ENCODE results near the gene MYO15A. TPM values are rescaled to one million over a fixed set of nuclear protein-coding genes. Genes with fewer than 3 reads are reported as not detected.

The MYO15A gene
- total and polyA plus RNA-seq, 5 experiments from 2014 or later: 0.13 to 2.0 (median 0.46) TPM

DNA sequence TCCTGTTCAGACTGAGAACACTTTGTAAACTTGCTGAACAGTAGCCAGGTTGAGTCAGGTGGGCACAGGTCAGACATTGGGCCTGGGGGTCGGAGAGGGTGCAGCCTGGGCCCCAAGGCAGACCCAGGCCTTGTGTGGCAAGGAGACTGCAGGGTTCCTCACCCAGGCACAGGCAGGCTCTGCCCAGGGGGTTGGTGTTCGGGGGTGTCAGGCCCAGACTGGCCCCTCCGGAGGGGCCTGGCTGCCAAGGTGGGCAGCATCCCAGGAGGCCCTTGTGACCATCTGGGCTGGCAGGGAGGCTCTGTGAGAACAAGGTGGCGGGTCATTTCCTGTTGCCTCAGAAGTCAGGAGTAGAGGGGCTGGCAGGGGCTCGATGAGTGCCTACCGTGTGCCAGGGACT, 585 bp upstream of the MYO15A start:
- no peaks in the 10 kb centered on the region for H3K9me3 Mint-ChIP-seq
- peak overlapping the region in 4 of 10 donors; percentile 29 to 60 (median 56) for H3K27ac Mint-ChIP-seq
- H3K4me1 Mint-ChIP-seq: peaks cover 0 to 5% (median 2%) of the 10 kb centered on the region in 4 donors
- H3K36me3 Mint-ChIP-seq: peaks cover 0 to 11% (median 0%) of the 10 kb centered on the region in 3 donors
- POLR2A ChIA-PET: no interaction called here
- no peaks in the 10 kb centered on the region for H3K27me3 Mint-ChIP-seq
- DNase-seq (no peak), ATAC-seq (no peak)
- H3K4me3 Mint-ChIP-seq: no peak overlapping the region

DNA sequence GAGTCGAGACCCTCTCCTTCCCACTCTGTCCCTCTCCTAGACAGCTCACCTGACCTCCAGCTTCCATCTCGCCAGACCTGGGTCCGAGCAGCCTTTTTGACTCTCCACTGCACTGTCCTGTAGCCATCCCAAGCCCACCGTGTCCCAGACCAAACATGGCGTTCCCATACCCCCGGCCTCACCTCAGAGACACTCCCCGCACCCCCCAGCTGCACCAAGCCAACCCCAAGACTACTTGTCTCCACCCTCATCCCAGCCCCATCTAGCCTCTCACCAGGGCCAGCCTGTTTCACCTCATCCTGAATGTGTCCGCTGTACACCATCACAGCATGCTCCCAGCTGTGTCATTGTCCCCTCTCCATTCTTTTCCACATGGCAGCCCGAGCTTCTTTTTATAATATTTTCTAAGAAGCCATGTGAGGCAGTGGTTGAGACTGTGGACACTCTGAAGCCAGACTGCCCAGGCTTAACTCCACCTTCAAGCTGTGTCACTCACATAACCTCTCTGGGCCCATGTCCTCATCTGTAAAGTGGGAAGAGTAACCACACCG, 1.5 kb downstream of the MYO15A start:
- Mint-ChIP-seq H3K27me3 (no peaks in the 10 kb centered on the region), H3K36me3 (peaks cover 0 to 9% (median 0%) of the 10 kb centered on the region in 3 donors), H3K9me3 (no peaks in the 10 kb centered on the region), H3K4me3 (no peak overlapping the region), H3K27ac (peak overlapping the region in 7 of 10 donors; percentile 16 to 53 (median 34)), H3K4me1 (peaks cover 0 to 1% (median 0%) of the 10 kb centered on the region in 4 donors)
- no peak for ATAC-seq
- POLR2A ChIA-PET: no interaction called here
- DNase-seq: no peak

DNA sequence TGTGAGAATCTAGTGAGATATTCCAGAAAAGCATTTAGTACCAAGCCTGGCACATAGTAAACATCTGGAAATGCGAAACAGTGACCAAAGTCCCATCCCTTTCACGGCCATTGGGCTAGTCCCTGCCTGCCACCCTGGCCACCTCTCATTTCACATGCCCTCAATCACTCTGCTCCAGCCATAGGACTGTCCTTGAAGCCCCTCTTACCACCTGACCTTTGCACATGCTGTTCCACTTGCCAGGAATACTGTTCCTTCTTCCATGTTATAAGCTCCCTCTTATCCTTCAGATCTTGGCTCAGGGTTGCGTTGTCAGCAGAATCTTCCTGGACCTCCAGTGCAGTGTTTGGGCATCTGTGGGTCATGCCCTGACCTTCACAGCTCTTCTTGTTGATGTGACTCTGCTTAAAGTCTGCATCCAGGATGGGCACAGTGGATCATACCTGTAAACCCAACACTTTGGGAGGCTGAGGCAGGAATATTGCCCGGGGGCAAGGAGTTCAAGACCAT, 2.1 kb downstream of the MYO15A start:
- H3K4me1 Mint-ChIP-seq: peaks cover 0 to 1% (median under 1%) of the 10 kb centered on the region in 4 donors
- POLR2A ChIA-PET: no interaction called here
- peaks cover 0 to 9% (median 0%) of the 10 kb centered on the region in 3 donors for H3K36me3 Mint-ChIP-seq
- ATAC-seq (no peak), DNase-seq (no peak)
- H3K4me3 Mint-ChIP-seq: no peak overlapping the region
- H3K27ac Mint-ChIP-seq: peak overlapping the region in 4 of 10 donors; percentile 39 to 80 (median 60)
- no peaks in the 10 kb centered on the region for H3K27me3 Mint-ChIP-seq
- no peaks in the 10 kb centered on the region for H3K9me3 Mint-ChIP-seq

DNA sequence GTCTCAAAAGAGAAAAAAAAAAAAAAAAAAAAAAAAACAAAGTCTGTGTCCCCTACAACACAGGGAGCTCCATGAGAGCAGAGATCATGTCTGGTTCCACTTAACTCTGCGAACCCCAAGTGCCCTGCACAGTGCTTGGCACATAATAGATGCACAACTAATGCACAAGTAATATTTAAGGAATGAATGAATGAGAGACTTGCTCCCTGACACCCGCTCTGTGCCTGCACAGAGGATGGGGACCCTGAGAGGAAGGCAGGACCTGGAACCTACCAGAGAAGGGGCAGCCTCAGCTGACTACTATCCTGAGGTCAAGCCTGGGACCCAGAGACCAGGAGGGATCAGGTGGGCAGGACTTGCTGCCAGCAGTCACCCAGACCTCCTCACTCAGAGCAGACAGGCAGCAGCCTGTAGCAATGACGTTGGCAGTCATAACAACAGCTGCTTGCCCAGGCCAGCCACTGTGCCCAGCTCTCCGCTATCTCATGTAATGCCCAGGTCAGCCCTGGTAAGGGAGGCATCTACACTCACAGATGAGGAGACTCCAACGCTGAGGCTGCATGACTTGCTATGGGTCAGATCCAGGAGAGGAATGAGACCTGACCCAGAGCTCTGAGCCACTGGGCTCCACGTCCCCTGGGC, 2.9 kb downstream of the MYO15A start:
- POLR2A ChIA-PET: no interaction called here
- Mint-ChIP-seq H3K4me3 (no peak overlapping the region), H3K9me3 (no peaks in the 10 kb centered on the region), H3K27ac (peak overlapping the region in 1 of 10 donors; percentile 60), H3K4me1 (peaks cover 0 to 2% (median under 1%) of the 10 kb centered on the region in 4 donors), H3K36me3 (peaks cover 0 to 8% (median 0%) of the 10 kb centered on the region in 3 donors), H3K27me3 (no peaks in the 10 kb centered on the region)
- no peak for ATAC-seq
- no peak for DNase-seq

DNA sequence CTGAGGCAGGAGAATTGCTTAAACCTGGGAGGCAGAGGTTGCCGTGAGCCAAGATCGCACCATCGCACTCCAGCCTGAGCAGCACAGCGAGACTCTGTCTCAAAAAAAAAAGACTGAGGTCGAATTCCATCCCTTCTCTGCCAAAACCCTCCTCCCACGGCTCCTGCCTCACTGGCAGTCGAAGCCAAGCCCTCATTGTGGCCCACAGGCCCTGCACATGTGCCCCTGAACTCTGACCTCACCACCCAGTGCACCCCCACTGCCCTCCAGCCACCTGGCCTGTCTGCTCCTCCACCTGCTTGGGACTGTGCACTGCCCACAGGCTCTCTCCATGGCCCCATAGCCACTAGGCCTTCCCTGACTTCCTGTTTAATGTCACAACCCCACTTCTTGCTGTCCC, 7.0 kb downstream of the MYO15A start:
- POLR2A ChIA-PET: no interaction called here
- Mint-ChIP-seq H3K36me3 (no peaks in the 10 kb centered on the region), H3K27me3 (no peaks in the 10 kb centered on the region), H3K27ac (no peak overlapping the region), H3K9me3 (peaks cover 0 to 3% (median 0%) of the 10 kb centered on the region in 9 donors), H3K4me1 (peaks cover 0 to 2% (median 0%) of the 10 kb centered on the region in 4 donors), H3K4me3 (no peak overlapping the region)
- DNase-seq (no peak), ATAC-seq (no peak)

DNA sequence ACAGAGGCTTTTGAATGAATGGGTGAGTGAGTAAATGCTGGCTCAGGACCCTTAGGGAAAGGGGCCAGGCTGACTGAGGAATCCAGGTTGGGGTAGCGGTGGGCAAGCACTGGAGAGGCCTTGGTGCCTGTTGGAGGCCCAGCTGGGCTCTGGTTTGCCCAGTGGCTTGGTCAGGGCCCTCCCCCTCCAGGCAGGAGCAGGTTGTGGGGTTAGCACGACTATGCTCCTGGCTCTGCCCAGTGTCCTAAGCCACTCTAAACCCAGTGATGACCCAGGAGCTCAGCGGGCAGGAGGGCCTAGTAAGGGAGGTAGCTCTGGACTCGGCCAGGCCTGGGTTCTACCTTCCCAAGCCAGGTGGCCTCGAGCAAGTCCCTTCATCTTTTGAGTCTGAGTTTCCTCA, 7.5 kb downstream of the MYO15A start:
- Mint-ChIP-seq H3K4me3 (no peak overlapping the region), H3K36me3 (no peaks in the 10 kb centered on the region), H3K9me3 (peaks cover 0 to 3% (median 0%) of the 10 kb centered on the region in 9 donors), H3K4me1 (peaks cover 0 to 2% (median 0%) of the 10 kb centered on the region in 4 donors), H3K27me3 (no peaks in the 10 kb centered on the region), H3K27ac (no peak overlapping the region)
- DNase-seq (no peak), ATAC-seq (no peak)
- POLR2A ChIA-PET: no interaction called here

DNA sequence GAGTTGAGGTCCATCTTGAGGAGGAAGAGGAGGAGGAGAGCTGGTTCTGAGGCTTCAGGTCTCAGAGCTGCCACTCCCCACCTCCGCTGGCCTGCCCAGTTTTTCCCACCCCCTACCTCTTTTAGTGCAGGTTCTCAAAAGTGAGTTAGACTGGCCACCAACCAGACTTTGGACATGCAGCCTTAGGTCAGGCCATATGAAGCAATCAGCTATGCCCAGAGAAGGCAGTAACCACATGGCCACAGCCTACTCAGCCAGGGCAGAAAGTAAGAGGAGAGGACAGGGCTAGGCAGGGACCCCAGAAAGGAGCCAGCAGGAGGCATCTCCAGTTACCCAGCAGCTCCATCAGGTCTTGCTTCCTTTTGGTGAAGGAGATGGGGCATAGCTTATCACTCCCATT, 9.0 kb downstream of the MYO15A start:
- Mint-ChIP-seq H3K27ac (no peak overlapping the region), H3K4me3 (no peak overlapping the region), H3K36me3 (no peaks in the 10 kb centered on the region), H3K4me1 (peaks cover 0 to 2% (median 0%) of the 10 kb centered on the region in 4 donors), H3K9me3 (peaks cover 0 to 3% (median 0%) of the 10 kb centered on the region in 9 donors), H3K27me3 (no peaks in the 10 kb centered on the region)
- no peak for ATAC-seq
- POLR2A ChIA-PET: interaction anchor here (0.9 kb wide), 1 partner anchor 14 kb away, joined by 3 read pairs; no protein-coding TSS in a partner anchor
- DNase-seq: no peak

DNA sequence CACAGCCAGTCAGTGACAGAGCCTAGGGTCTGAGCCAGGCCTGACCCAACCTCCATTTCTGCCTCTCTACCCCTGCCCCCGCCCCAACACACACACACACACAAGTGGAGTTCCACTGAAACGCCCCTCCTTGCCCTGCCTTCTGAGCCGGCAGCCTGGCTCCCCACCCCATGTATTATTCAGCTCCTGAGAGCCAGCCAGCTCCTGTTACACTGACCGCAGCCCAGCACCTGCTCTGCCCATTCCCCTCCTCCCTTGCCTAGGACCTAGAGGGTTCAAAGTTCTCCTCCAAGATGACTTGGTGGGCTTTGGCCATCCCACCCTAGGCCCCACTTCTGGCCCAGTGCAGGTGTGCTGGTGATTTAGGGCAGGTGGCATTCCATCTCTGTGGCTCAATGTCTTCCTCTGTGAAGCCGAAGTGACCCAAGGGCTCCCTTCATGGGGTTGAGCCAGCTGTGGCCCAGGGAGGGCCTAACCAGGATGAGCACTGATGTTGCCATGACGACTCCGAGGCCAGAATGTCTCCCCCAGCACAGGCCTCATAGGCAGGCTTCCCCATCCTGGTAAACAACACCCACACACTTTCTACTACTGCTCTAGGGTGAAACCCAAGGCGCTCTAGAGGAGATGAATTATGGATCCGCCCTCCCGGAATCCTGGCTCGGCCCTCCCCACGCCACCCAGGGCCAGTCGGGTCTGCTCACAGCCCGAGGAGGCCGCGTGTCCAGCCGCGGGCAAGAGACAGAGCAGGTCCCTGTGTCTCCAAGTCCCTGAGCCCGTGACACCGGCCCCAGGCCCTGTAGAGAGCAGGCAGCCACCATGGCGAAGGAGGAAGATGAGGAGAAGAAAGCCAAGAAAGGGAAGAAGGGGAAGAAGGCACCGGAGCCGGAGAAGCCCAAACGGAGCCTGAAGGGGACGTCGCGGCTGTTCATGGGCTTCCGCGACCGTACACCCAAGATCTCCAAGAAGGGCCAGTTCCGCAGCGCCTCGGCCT, 9.7 kb downstream of the MYO15A start:
- H3K4me1 Mint-ChIP-seq: peaks cover 0 to 2% (median 0%) of the 10 kb centered on the region in 4 donors
- ATAC-seq: no peak
- H3K9me3 Mint-ChIP-seq: peaks cover 0 to 3% (median 0%) of the 10 kb centered on the region in 9 donors
- no peak overlapping the region for H3K4me3 Mint-ChIP-seq
- H3K27me3 Mint-ChIP-seq: no peaks in the 10 kb centered on the region
- no peak for DNase-seq
- H3K27ac Mint-ChIP-seq: no peak overlapping the region
- H3K36me3 Mint-ChIP-seq: no peaks in the 10 kb centered on the region
- POLR2A ChIA-PET: interaction anchor here (0.9 kb wide), 1 partner anchor 14 kb away, joined by 3 read pairs; no protein-coding TSS in a partner anchor

DNA sequence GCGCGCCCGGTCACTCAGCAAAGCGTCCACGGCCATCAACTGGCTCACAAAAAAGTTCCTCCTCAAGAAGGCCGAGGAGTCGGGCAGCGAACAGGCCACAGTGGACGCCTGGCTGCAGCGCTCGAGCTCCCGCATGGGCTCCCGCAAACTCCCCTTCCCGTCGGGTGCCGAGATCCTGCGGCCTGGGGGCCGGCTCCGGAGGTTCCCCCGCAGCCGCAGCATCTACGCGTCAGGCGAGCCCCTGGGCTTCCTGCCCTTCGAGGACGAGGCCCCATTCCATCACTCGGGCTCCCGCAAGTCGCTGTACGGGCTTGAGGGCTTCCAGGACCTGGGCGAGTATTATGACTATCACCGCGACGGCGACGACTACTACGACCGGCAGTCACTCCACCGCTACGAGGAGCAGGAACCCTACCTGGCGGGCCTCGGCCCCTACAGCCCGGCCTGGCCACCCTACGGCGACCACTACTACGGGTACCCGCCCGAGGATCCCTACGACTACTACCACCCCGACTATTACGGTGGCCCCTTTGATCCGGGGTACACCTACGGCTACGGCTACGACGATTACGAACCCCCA, 10.7 kb downstream of the MYO15A start:
- POLR2A ChIA-PET: no interaction called here
- Mint-ChIP-seq H3K36me3 (no peaks in the 10 kb centered on the region), H3K9me3 (peaks cover 0 to 3% (median 0%) of the 10 kb centered on the region in 9 donors), H3K4me1 (peaks cover 0 to 2% (median 0%) of the 10 kb centered on the region in 4 donors), H3K27me3 (no peaks in the 10 kb centered on the region), H3K27ac (no peak overlapping the region), H3K4me3 (no peak overlapping the region)
- DNase-seq (no peak), ATAC-seq (no peak)

DNA sequence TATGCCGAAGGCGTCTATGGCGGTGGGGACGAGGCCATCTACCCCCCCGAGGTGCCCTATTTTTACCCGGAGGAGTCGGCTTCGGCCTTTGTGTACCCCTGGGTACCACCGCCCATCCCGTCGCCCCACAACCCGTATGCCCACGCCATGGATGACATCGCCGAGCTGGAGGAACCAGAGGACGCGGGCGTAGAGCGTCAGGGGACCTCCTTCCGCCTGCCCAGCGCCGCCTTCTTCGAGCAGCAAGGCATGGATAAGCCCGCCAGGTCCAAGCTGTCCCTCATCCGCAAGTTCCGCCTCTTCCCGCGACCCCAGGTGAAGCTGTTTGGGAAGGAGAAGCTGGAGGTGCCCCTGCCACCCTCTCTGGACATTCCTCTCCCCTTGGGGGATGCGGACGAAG, 11.4 kb downstream of the MYO15A start:
- H3K27me3 Mint-ChIP-seq: no peaks in the 10 kb centered on the region
- H3K27ac Mint-ChIP-seq: no peak overlapping the region
- ATAC-seq: no peak
- no peak overlapping the region for H3K4me3 Mint-ChIP-seq
- POLR2A ChIA-PET: no interaction called here
- H3K36me3 Mint-ChIP-seq: no peaks in the 10 kb centered on the region
- H3K9me3 Mint-ChIP-seq: peaks cover 0 to 3% (median 0%) of the 10 kb centered on the region in 9 donors
- no peak for DNase-seq
- peaks cover 0 to 2% (median 0%) of the 10 kb centered on the region in 4 donors for H3K4me1 Mint-ChIP-seq

DNA sequence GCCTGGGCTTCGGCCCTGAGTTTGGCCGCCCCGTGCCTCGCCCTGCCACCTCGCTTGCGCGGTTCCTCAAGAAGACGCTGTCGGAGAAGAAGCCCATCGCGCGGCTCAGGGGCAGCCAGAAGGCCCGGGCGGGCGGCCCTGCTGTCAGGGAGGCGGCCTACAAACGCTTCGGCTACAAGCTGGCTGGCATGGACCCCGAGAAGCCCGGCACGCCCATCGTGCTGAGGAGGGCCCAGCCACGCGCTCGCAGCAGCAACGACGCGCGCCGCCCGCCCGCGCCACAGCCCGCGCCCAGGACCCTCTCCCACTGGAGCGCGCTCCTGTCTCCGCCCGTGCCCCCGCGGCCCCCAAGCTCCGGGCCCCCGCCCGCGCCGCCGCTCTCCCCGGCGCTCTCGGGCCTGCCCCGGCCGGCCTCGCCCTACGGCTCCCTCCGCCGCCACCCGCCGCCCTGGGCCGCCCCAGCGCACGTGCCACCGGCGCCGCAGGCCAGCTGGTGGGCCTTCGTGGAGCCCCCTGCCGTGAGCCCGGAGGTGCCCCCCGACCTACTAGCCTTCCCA, 12.0 kb downstream of the MYO15A start:
- no peak overlapping the region for H3K27ac Mint-ChIP-seq
- no peak overlapping the region for H3K4me3 Mint-ChIP-seq
- no peaks in the 10 kb centered on the region for H3K36me3 Mint-ChIP-seq
- DNase-seq (no peak), ATAC-seq (no peak)
- peaks cover 0 to 3% (median 0%) of the 10 kb centered on the region in 9 donors for H3K9me3 Mint-ChIP-seq
- POLR2A ChIA-PET: no interaction called here
- no peaks in the 10 kb centered on the region for H3K27me3 Mint-ChIP-seq
- H3K4me1 Mint-ChIP-seq: peaks cover 0 to 2% (median 0%) of the 10 kb centered on the region in 4 donors

All from naive thymus-derived CD8-positive, alpha-beta T cell (primary cell).